ENCODE data around the gene MOB3A. TPM values are rescaled to one million over a fixed set of nuclear protein-coding genes. Genes with fewer than 3 reads are reported as not detected.
A peak's percentile ranks its signal among the peaks of the same experiment; 100 is the strongest.

MOB3A gene
- total RNA-seq, 3 donors from 2014 or later (not counting 1 experiment from before 2014, with no cell fraction given): 239 to 314 (median 246) TPM

- H3K4me3 ChIP-seq (ENCODE audit: low read length): peak overlapping the region; percentile 39
- H3K9me3 ChIP-seq (ENCODE audit: control insufficient read depth, insufficient read depth, low read length): no peaks in the 10 kb centered on the region
- TF ChIP-seq, protein P1, sequence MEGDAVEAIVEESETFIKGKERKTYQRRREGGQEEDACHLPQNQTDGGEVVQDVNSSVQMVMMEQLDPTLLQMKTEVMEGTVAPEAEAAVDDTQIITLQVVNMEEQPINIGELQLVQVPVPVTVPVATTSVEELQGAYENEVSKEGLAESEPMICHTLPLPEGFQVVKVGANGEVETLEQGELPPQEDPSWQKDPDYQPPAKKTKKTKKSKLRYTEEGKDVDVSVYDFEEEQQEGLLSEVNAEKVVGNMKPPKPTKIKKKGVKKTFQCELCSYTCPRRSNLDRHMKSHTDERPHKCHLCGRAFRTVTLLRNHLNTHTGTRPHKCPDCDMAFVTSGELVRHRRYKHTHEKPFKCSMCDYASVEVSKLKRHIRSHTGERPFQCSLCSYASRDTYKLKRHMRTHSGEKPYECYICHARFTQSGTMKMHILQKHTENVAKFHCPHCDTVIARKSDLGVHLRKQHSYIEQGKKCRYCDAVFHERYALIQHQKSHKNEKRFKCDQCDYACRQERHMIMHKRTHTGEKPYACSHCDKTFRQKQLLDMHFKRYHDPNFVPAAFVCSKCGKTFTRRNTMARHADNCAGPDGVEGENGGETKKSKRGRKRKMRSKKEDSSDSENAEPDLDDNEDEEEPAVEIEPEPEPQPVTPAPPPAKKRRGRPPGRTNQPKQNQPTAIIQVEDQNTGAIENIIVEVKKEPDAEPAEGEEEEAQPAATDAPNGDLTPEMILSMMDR (IDR thresholded peaks at IDR 0.05): no peak
- peak in 1 of 2 donors; percentile 88 for DNase-seq
- no peaks in the 10 kb centered on the region for H3K27me3 ChIP-seq (ENCODE audit: control insufficient read depth, insufficient read depth, low read length)
- peak overlapping the region; percentile 95 for H3K27ac ChIP-seq (ENCODE audit: low read length)
- intact Hi-C loops (cut with micrococcal nuclease): loop anchor here (1.0 to 5.0 kb wide), 3 partner anchors 10 to 35 kb away; partner anchors contain the start of gene BTBD2
- peaks cover 13% of the 10 kb centered on the region for H3K36me3 ChIP-seq (ENCODE audit: control insufficient read depth, insufficient read depth, low read length)
- peaks cover 10 to 48% of the 10 kb centered on the region in 2 donors for H3K4me1 Mint-ChIP-seq
- WGBS (ENCODE audit: insufficient coverage): 15% methylated on average over 18 of the region's 18 CpGs
- peak overlapping the region; percentile 82 to 86 for H3K27ac Mint-ChIP-seq
- peak; percentile 19 to 28 (median 25) for ATAC-seq
- peaks cover 76% of the 10 kb centered on the region for H3K4me1 ChIP-seq (ENCODE audit: control insufficient read depth, insufficient read depth, low read length)
- H3K36me3 Mint-ChIP-seq: no peaks in the 10 kb centered on the region
- H3K4me3 Mint-ChIP-seq: peak overlapping the region; percentile 85
- H3K9me3 Mint-ChIP-seq: no peaks in the 10 kb centered on the region
- no peaks in the 10 kb centered on the region for H3K27me3 Mint-ChIP-seq (ENCODE audit: low read depth in 2 of 2)
Observed at GRCh38 chr19:2051773-2052704, 44.1 kb downstream of the MOB3A start.

DNA sequence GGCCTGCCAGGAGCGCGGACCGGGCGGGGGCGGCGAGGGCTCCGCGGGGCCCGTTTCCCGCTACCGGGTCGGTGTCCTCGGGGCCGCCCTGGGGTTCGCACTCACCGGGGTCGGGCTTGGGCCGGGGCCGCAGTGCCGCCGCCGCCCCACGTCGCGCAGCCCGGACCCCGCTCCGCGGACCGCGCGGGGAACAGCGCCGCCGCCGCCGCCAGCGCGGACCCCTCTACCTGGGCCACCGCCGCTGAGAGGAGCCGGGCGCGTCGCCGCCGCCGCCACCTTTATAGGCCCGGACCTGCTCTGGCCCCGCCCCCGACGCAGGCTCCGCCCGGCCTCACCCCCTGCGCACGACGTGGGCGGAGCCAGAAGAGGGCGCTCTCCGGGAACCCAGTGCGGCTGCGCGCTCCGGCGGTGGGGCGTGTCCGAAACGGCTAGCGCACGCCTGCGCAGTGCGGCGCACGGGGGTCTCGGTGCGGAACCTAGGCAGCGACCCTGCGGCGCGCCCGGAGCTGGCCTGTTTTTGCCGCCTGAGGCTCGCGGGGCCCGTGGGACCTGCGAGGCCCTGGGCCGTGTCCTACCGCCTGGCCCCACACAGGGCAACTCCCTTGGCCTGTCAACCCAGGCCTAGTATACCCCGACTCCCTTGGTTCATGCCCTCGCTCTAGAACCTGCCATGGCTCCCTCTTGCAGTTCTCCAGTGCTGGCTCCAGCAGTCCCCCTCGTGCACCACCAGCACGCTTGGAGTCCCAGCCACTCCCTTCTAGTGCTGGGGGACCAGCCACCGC lies 44.9 kb downstream of the MOB3A start, which contains the start of gene MKNK2:
Gene MKNK2 (minus strand): TSS at position 254 of the 782 bp plus-strand sequence. CDS start 393 bp downstream, outside the sequence.
- Mint-ChIP-seq H3K4me3 (peak within 1 kb of the TSS; percentile 85), H3K4me1 (peaks cover 10 to 42% of the 10 kb centered on the region in 2 donors), H3K36me3 (no peaks in the 10 kb centered on the region), H3K27me3 (ENCODE audit: low read depth in 2 of 2) (no peaks in the 10 kb centered on the region), H3K9me3 (no peaks in the 10 kb centered on the region), H3K27ac (peak within 1 kb of the TSS; percentile 82 to 89)
- 2% methylated on average over 93 of the region's 93 CpGs for WGBS (ENCODE audit: insufficient coverage)
- Histone ChIP-seq H3K36me3 (ENCODE audit: control insufficient read depth, insufficient read depth, low read length) (peaks cover 20% of the 10 kb centered on the region), H3K27me3 (ENCODE audit: control insufficient read depth, insufficient read depth, low read length) (no peaks in the 10 kb centered on the region), H3K27ac (ENCODE audit: low read length) (peak within 1 kb of the TSS; percentile 95), H3K4me1 (ENCODE audit: control insufficient read depth, insufficient read depth, low read length) (peaks cover 77% of the 10 kb centered on the region), H3K9me3 (ENCODE audit: control insufficient read depth, insufficient read depth, low read length) (no peaks in the 10 kb centered on the region), H3K4me3 (ENCODE audit: low read length) (peak within 1 kb of the TSS; percentile 91)
- ATAC-seq: peak; percentile 81 to 93 (median 84)
- DNase-seq: peak; percentile 97
- intact Hi-C loops (cut with micrococcal nuclease): loop anchor here (1.0 to 5.0 kb wide), 3 partner anchors 9 to 34 kb away; partner anchors contain the start of gene BTBD2
- TF ChIP-seq, protein P1 (IDR thresholded peaks at IDR 0.05): peak; percentile 33

- intact Hi-C loops (cut with micrococcal nuclease): loop anchor here (2.0 to 5.0 kb wide), 2 partner anchors 33 to 34 kb away; partner anchors contain the start of gene BTBD2
- peak overlapping the region; percentile 71 to 89 for H3K27ac Mint-ChIP-seq
- Histone ChIP-seq H3K4me1 (ENCODE audit: control insufficient read depth, insufficient read depth, low read length) (peaks cover 77% of the 10 kb centered on the region), H3K27me3 (ENCODE audit: control insufficient read depth, insufficient read depth, low read length) (no peaks in the 10 kb centered on the region), H3K9me3 (ENCODE audit: control insufficient read depth, insufficient read depth, low read length) (no peaks in the 10 kb centered on the region), H3K36me3 (ENCODE audit: control insufficient read depth, insufficient read depth, low read length) (peaks cover 27% of the 10 kb centered on the region), H3K27ac (ENCODE audit: low read length) (peak overlapping the region; percentile 77), H3K4me3 (ENCODE audit: low read length) (peak overlapping the region; percentile 91)
- DNase-seq: no peak
- ATAC-seq: peak in 2 of 3 donors; percentile 7 to 8
- under 1% methylated on average over 49 of the region's 49 CpGs for WGBS (ENCODE audit: insufficient coverage)
- no peaks in the 10 kb centered on the region for H3K27me3 Mint-ChIP-seq (ENCODE audit: low read depth in 2 of 2)
- H3K4me1 Mint-ChIP-seq: peaks cover 10 to 40% of the 10 kb centered on the region in 2 donors
- TF ChIP-seq, protein P1 (IDR thresholded peaks at IDR 0.05): no peak
- H3K4me3 Mint-ChIP-seq: peak overlapping the region; percentile 81
- no peaks in the 10 kb centered on the region for H3K9me3 Mint-ChIP-seq
- no peaks in the 10 kb centered on the region for H3K36me3 Mint-ChIP-seq
Observed at GRCh38 chr19:2050349-2050990, 45.7 kb downstream of the MOB3A start.

All from natural killer cell (primary cell).